ENCODE measurements around the gene CHST11.

The CHST11 gene

GRCh38 chr12:104761611-104762010 lies 304.9 kb downstream of the CHST11 start:
- DNase-seq (ENCODE audit: low read depth in 2 of 2): no peak

DNA sequence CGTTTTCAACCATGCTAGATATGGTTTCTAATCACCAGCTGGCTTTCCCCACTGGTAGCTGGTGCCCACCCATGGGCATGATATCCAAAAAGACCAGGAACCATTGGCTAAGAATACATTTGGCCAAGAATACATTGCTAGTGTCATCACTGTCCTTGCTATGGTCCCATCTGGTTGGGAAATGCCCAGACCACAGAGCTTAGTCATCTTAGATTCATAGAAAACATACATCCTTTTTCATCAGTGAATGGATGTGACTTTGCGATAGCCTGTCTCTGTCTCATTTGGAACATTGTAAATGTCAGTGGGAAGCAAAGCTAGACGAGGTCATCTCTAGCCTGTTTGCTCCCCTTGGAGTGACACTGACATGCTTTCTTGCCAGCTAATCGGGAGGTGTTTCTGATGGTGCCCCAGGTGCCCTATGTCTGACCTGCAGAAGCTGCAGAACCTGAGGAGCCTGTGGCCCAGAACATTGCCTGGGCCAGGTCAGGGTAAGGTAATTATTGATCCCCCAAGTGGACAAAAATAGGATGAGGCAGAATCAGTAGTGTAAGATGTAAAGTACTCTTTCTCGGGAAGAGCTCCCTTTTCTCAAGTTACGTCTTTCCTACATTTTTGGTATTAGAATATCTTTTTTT lies 306.5 kb downstream of the CHST11 start:
- no peak for DNase-seq (ENCODE audit: low read depth in 2 of 2)

- no peak for DNase-seq (ENCODE audit: low read depth in 2 of 2)
These were observed 307.7 kb downstream of the CHST11 start for GRCh38 chr12:104764225-104765091.

DNA sequence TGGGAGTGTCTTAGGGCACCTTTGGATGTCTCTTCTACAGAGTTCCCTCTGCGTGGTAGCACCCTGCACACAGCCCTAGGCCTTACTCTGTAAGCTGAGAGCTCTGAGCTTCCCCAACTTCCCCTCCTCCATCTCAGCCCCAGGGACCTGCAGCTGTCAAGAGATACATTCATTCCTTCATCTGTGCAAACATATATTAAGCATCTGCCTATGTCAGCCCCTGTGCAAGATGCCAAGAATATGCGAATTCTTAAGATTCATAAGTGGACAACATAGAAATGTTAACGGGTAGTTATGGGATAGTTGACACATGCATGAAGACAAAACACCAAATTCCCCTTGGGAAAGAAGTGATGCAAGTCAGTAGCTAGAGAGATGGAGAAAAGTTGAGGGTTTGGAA lies 310.5 kb downstream of the CHST11 start:
- DNase-seq (ENCODE audit: low read depth in 2 of 2): no peak

- no peak for DNase-seq (ENCODE audit: low read depth in 2 of 2)
These were observed 311.3 kb downstream of the CHST11 start for GRCh38 chr12:104768033-104768432.

DNA sequence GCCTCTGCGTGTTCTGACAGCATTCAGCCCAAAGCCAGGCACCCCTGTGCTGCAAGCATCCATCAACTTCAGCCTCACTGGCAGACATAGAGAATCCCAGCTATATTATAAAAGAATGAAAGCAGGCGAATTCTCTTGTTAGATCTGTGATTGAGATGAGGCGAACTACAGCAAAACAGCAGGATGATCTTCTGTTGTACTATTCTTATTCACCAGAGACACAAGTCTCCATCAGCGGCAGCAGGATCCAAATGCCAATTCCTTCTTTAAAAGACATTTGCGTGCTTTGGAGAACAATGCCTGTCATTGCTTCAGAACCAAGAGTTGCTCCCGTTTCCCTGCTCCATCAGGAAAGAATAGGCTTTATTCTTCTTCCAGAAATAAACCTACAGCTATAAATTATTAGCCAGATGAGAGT lies 312.4 kb downstream of the CHST11 start:
- no peak for DNase-seq (ENCODE audit: low read depth in 2 of 2)

- DNase-seq (ENCODE audit: low read depth in 2 of 2): no peak
These were observed 315.6 kb downstream of the CHST11 start for GRCh38 chr12:104772336-104772735.

DNA sequence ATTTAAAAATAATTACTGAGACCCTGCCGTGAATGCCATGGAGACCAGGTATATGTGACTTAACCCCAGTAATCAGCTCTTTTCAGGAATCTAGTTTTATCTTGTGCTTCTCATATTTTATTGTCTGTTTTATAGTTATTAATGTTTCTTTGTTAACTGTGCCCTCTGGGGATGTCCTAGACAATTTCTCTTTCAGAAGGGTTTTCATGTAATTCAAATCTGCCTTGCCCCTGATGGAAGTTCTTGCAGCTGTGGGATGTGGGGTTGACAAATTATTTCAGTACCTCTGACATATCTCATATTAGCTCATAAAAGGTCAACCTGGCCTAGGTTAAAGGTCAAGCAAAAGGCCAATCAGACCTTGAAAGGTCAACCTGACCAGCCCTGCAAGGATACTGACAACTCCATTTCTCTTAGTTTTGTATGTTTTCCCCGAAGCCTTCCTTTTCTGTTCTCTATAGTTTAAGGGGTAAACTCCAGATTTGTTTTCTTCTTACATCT lies 319.0 kb downstream of the CHST11 start:
- DNase-seq (ENCODE audit: low read depth in 2 of 2): no peak

DNA sequence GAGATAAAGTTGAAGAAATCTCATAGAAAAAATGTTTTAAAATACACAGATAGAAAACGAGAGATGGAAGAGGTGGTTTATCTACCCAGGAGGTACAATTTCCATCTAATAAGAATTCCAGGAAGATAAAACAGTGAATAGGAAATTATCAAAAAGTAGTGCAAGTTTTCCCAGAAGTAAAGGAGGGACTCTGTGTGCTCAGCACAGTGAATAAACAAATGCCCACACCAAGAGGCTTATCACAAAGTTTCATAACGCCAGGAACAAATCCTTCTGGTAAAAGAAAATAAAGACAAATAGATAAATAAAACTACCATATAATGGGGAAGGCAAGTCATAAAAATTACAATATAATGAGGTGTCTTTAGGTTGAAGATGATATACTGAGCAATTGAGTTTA lies 322.4 kb downstream of the CHST11 start:
- no peak for DNase-seq (ENCODE audit: low read depth in 2 of 2)

DNA sequence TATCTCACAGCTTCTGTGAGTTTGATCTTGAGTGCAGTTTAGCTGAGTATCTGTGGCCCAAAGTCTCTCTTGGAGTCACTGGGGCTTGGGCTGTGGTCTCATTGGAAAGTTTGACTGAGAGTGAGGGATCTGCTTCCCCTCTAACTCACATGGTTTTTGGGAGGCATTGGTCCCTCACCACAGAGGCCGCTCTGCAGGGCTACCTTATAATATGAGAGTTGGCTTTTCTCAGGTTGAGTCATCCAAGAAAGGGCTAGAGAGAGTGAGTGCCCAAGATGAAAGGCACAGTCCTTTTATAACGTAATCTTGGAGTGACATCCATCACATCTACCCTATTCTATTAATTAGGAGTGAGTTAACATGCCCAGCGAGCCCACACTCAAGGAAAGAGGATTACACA lies 325.5 kb downstream of the CHST11 start:
- DNase-seq (ENCODE audit: low read depth in 2 of 2): no peak

GRCh38 chr12:104784592-104784991 lies 327.8 kb downstream of the CHST11 start:
- DNase-seq (ENCODE audit: low read depth in 2 of 2): no peak

DNA sequence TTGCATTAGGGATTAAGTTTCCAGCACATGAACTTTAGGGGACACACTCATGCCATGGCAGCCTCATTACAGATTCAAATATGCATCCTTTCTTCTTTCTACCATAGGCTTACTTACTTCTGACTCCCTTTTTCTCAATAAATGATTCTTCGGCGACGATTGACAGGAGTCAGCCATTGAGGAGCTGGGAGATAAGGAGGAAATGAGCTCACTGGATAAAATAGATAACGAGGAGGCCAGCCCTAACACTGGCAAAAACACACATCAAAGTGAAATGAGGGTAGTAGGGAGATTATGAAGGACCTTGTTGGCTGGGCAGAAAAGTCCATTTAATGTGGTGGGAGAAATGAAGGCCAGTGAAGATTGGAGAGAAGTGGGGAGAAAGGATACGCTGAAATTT lies 329.1 kb downstream of the CHST11 start:
- no peak for DNase-seq (ENCODE audit: low read depth in 2 of 2)

- no peak for DNase-seq (ENCODE audit: low read depth in 2 of 2)
These were observed 329.6 kb downstream of the CHST11 start for GRCh38 chr12:104786352-104786751.

DNA sequence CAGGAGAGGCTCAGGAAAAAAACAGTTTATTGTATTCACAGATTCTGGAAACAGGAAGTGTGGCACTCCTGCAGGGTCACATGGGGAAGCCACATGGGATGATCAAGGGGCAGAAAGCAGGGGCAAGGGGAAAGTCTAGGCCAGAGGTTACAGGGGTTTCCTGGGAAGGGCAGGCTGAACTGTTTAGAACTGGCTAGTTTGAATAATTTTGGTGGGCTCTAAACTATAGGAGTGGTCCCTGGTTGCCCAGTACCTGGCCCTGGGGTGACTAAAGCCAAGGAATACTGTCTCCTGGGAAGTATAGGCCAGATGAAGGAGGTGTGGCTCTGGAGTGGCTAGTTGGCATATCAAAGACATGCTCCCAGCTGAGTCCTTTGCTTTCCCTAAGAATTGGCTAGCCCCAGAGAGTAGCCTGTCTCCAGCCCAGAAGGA lies 332.1 kb downstream of the CHST11 start:
- DNase-seq (ENCODE audit: low read depth in 2 of 2): no peak

DNA sequence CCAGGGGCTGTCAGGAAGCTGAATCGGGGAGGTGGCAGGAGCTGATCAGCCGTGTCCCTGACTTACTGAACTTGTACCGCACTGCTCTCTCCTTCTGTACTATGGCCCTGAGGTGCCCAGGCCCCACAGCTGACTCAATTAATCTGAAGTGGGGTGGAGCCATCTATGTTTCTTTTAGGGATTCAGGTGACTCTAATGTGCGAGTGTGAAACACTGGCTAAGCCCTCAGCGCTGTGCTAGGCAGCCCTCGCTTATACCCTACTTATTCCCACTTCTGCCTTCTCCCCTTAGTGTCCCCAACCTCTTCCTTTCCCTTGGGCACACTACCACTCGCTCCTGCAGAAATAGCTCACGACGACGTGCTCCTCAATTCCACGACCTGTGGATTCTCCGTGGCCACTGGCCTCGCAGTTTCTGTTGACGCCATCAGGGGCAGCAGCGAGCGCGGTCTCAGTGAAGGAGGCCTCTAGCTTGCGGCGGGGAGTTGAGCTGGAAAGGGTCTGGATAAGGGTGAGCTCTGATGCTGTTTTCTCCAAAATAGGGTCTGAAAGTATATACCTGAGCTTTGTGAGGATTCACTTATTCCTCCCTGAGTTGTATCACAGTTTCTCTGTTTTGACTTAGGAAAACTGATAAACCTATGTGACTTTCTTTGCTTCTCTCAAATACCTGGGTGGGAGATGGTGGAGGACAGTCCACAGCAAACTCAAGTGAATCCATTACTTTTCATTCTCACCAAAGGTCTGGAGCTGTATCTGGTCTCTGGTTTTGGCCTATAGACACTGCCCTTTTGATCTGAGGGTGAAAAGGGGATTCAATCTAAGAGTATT lies 333.8 kb downstream of the CHST11 start:
- no peak for DNase-seq (ENCODE audit: low read depth in 2 of 2)

DNA sequence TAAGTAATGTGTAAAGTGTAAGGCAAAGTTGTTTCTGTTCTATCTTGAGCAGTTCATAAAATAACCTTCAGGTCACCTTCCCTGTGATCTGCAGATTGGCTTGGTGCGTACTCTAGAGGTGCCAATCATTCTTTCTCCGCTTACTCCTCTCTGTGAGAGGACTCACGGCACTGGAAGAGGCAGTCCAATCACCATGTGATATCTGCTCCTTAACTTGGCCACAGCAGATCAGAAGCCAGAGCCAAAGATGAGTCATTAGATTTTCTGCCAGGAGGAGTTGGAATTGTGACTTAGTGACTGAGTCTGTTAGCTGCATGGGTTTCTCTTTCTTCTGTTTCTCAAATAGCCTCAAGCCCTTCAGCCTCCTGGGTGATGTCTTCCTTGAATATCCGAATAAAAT lies 335.8 kb downstream of the CHST11 start:
- DNase-seq (ENCODE audit: low read depth in 2 of 2): no peak

- DNase-seq (ENCODE audit: low read depth in 2 of 2): no peak
These were observed 336.5 kb downstream of the CHST11 start for GRCh38 chr12:104793285-104793684.

GRCh38 chr12:104793968-104794367 lies 337.2 kb downstream of the CHST11 start:
- no peak for DNase-seq (ENCODE audit: low read depth in 2 of 2)

- no peak for DNase-seq (ENCODE audit: low read depth in 2 of 2)
These were observed 339.7 kb downstream of the CHST11 start for GRCh38 chr12:104796475-104796862.

DNA sequence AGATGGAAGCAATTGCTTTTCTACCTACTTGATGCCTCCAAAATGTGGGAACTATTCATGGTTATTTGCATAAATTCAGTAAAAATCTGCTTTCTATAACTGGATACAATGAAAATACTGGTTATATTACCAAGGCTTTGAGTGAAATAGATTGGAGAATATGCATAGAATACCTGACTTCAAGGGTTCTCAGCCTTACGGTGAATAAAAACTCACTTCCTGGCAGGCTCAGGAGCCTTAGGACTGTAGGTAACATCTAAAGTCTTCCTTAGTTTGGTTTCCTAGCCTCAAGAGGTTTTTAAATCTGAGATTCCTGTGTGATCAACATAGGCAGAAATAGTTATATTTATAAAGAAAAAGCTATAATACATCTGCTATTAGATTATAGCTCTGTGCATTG lies 342.7 kb downstream of the CHST11 start:
- no peak for DNase-seq (ENCODE audit: low read depth in 2 of 2)

- no peak for DNase-seq (ENCODE audit: low read depth in 2 of 2)
These were observed 344.3 kb downstream of the CHST11 start for GRCh38 chr12:104801005-104801404.

DNA sequence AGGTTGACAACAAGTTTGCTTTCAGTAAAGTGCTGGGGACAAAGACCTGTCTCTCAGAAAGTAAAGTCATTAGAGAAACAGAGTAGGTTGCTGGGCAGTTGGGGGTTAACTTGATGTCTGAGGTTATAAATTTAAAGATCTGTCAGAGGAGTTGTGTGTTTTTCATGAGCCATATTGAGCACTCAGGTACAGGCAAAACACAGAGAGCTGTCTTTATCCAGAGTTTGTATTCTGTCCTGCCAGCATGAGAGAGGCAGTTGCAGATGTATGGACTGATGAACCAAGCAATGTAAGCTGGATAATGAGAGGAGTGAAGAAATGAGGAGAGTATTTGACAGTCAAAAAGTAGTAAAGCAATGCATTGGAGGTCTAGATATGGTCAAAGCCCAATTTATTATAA lies 344.7 kb downstream of the CHST11 start:
- no peak for DNase-seq (ENCODE audit: low read depth in 2 of 2)
